Fibroblast of skin of back (primary cell): ENCODE measurements around the gene LZTS2. TPM values are rescaled to one million over a fixed set of nuclear protein-coding genes. Genes with fewer than 3 reads are reported as not detected.
"Not testable (repeated sequence)": the region's sequence is repeated elsewhere in the genome, so short reads cannot be mapped to it uniquely, and the experiment has no call there.

ENCODE experiments used
- DNase-seq: peaks from one replicate; pipeline ENCODE4 v3.0.0-alpha.2; 2013
- polyA plus RNA-seq, 2 experiments: library from polyadenylated mRNA; unstranded; fragments of 120-200 nt; gene quantifications; one replicate each; pipeline ENCODE4 v1.2.1, GENCODE V29; 2013; ENCODE audit not compliant: insufficient read length in 2 of 2

The LZTS2 gene, protein sequence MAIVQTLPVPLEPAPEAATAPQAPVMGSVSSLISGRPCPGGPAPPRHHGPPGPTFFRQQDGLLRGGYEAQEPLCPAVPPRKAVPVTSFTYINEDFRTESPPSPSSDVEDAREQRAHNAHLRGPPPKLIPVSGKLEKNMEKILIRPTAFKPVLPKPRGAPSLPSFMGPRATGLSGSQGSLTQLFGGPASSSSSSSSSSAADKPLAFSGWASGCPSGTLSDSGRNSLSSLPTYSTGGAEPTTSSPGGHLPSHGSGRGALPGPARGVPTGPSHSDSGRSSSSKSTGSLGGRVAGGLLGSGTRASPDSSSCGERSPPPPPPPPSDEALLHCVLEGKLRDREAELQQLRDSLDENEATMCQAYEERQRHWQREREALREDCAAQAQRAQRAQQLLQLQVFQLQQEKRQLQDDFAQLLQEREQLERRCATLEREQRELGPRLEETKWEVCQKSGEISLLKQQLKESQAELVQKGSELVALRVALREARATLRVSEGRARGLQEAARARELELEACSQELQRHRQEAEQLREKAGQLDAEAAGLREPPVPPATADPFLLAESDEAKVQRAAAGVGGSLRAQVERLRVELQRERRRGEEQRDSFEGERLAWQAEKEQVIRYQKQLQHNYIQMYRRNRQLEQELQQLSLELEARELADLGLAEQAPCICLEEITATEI
- polyA plus RNA-seq (2013, experiment 1 of 2; ENCODE audit: insufficient read length): 72.2 TPM
- 75.7 TPM for polyA plus RNA-seq (2013, experiment 2 of 2; ENCODE audit: insufficient read length)

DNA sequence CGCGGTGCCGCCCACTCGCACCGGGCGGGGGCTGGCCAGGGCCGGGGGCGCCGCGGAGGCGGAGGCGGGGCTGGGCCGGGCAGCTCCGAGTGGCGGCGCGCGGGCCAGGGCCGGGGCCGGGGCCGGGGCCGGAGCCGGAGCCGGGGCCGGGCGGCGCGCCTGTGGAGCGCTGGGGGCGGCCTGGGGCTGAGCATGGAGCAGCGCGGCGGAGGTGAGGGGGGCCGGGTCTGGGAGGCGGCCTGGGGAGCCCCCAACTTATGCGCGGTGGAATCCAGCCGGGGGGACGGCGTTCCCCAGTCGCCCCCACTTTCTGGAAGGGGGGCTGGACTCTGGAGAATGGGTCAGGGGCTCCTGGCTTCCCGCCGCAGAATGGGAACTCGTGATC lies at the start of gene LZTS2:
Gene LZTS2, plus strand, starts transcription at position 67 of the 385 bp plus-strand sequence. CDS start 2,731 bp downstream, outside the sequence.
- DNase-seq: no peak

- DNase-seq: no peak
Measured at GRCh38 chr10:100960251-100960650, 39.4 kb upstream of the LZTS2 start.

DNA sequence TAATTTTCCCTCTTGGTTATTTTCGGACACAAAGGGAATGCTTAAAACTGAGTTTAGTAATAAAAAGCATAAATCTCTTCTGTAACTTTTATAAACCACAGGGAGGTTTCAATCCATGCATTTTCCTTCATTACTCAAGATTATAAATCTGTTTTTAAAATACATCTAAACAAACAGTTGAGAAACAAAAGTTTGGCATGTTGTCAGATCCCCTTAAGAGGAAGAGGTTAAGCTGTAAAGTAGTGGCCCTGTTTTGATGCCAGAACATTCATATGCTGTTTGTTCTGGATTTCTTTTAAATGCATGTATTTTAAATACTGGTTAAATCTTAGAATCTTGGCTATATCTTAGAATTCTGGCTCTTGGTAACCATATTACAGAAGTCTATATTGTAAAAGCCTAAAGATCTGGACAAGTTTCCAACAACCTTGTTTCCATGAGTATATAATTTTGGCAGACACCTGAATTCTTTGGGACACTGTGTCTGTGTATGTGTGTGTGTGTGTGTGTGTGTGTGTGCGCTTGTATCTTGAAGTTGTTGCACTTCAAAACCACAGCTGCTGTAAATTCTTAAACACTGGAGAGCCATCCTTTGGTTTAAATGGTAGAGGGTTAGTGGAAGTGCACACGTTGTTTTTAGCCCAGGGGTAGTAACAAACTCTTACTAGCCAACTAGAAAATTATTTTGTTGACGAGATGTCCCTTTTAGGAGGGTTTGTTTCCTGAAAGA lies 37.1 kb upstream of the LZTS2 start:
- DNase-seq: no peak

DNA sequence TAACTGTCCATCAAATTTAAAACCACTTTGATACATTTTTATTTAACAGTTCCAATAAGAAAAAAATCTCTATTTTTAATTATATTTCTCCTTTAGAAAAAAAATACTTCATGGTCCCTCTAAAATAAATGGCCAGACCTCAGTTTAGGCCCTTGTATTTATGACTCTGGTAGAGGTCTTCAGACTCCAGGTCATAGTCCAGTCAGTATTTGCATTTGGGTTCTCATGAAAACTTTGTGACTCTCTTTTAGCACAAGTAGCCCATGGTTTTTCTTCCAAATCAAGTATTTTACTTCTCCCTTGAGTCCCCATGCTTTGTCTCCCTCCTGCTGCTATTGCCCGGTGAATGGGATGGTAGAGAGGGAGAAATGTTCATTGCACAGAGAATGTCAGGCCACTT lies 35.8 kb upstream of the LZTS2 start:
- DNase-seq: no peak

DNA sequence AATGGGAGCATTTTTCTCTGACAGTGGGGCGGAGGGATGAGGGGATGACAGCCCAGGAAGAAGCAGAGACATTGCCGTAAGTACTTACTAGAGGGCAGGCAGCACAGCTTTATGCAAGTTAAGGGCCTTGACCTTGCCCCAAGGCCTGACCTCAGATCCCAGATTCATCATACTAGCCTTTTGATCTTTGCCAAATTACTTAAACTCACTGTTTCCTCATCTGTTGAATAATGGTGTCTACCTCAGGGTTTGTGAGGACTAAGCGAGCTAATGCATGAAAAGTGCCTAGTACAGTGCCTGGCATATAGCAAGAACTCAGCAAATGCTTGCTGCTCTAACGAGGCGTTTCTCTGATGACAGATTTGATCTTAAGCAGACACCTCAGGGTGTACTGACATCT lies 33.8 kb upstream of the LZTS2 start:
- DNase-seq: no peak

DNA sequence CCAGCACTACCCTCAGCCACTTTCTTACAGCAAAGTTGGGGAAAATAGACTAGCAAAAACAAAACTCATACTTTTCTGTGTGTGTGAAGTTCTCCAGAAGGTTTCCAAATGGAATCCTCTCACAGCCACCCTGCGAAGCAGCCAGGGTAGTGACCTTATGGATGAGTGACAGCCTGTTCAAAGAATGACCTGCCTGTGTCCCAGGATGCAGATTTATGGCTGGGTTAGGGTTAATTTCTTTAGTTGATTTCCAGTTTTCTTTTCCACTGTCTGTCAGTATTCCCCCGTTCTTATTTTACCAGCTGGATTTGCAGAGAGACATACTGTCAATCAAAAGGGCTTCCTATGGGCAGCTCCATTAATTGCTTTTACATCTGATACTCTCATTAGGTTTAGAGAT lies 32.7 kb upstream of the LZTS2 start:
- DNase-seq: no peak

DNA sequence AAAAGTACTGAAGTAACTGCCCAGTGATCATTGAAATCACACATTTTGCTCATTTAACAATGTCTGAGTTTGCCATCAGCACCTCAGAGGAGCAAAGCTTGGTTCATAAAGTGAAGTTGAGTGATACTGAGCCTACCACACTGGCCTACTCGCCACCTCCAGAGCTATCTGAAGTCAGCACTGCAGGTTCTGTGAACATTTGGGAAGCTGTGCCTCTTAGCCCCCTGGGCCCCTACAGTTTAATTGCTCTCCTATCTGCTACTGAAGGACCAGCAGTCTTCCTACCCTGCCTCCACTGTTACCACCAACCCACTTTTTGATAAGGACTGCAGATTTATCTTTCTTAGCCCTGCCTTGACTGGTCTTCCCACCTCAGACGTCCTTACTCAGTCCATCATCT lies 32.3 kb upstream of the LZTS2 start:
- no peak for DNase-seq

- no peak for DNase-seq
Measured at GRCh38 chr10:100968062-100968736, 31.4 kb upstream of the LZTS2 start.

DNA sequence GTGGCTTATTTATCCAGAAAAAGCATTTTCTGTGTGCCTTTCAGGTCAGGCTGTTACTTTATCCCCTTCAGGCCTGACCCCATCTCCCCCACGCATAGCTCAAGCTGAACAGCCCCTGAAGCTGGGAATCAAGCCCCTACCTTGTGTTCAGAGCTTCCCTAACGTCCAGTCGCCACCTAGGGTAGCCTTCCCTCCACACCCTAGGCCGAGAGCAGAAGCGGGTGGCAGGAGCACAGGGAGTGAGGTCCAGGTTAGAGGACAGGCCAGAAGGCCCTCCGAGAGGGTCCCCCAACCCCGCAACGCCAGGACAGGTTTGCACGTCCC lies 30.8 kb upstream of the LZTS2 start:
- no peak for DNase-seq

DNA sequence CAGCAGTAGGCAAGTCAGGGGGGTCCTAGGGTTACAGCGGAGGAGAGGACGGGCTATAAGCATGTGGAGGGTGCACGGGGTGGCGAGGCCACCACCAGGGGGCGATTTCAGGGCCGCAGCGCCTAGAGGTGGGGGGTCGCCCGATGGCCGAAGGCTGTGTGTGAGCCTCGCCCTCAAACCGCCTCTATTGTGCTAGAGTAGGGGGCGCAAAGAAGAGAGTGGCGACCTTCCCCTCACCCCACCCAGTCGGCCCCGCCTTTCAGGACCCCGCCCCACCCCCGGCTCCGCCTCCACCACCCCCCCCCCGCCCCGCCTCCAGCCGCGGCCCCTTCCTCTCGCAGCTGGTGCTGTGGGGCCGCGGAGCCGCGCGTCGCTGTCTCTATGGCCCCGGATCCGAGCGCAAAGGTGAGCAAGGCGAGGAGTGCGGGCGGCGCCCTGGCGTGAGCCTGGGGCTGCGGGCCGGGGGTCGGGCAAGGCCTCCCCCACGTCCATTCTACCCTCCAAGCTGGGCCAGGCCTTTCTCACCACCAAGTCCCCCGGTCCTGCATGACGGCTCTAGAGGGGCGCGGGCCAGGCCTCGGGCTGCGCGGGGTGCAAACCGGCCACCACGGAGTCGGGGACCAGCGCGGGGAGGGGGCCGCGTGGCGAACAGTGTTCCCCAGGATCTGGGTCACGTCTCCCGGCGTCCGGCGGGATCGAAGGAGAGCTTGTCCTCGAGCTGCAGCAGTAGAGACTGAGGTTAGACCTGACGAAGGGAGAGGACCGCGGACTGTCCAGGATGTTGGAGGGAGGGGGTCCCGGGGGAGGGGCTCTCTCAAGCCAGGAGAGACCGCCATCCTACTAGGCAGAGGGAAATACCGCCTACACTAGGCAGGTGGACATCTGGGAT lies 30.2 kb upstream of the LZTS2 start, which contains the start of gene SEMA4G:
Gene SEMA4G, plus strand, starts transcription at position 318 of the 889 bp plus-strand sequence. CDS start 3,409 bp downstream, outside the sequence.
- peak; percentile 21 for DNase-seq

DNA sequence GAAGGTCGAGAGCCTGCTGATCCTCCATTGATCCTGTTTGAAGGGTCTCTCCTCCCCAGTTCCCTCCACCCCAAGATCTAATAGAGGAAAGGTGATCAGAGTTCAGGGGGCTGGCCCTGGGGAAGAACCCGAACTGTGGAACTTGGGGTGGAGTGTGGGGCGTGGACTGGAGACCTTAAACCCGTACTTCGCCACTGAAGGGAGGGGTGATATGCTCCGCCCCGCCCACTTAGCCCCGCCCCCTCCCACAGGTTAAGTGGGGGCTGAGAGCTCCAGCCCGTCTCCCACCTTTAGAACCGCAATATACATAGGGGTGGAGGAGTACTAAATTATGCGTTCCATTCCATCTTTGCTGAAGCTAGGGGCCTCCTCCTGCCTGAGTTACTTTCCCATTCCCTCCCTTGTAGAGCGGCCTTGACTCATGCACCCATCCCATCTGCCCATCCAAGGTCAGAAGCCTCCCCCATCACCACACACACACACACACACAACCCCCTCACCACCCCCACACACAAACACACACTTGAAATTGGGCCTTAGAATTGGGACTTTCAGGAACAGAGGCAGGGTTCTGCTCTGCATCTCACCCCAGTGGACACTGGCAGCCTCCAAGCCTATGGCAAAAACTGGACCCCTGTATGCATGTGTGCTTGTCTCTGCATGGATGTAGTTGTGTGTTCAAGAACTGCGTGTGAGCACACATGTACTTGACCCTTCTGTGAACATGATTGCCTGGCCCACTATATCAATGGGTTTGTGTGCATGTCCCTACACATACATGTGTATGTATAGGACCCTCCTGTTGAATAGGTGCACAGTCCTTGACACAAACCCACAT lies 29.3 kb upstream of the LZTS2 start:
- no peak for DNase-seq

DNA sequence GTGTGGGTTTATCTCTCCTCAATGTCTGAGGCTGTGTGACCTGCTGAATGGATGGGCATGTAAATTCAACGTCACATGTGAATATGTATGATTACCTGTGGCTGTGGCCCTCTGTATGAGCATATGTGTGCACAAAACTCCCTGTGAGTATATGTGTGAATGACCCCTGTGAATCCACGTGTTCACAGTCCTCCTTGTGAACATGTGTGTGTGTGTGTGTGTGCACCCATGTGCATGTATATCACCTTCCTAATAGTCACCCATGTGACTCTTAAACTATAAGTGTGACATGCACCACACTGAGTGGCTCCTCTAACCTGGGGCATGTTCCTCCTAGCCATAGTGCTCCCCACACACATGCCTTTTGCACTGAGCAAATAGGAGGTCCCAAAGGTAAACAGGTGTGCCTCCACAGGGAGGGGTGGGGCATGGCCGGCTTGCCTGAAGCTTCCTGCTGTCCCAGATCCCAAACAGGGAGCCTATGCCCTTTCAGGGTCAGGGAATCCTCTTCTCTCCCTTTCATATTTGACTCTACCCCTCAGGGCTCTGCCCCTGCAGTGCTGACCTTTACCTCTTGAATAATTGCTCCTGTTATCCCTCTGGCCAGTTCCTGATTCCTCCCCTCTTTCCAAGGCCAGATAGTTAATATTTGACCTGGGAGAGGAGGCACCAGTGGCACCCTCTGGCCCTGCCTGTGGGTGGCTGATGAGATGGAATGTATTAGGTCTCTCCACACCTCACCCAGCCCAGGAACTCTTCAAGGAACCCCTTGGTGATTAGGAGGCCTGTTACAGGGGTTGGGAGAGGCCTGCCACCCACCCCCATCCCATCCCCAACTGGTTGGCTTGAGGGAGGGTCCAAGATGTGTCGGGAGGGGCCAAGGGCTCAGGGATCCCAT lies 28.4 kb upstream of the LZTS2 start:
- no peak for DNase-seq

DNA sequence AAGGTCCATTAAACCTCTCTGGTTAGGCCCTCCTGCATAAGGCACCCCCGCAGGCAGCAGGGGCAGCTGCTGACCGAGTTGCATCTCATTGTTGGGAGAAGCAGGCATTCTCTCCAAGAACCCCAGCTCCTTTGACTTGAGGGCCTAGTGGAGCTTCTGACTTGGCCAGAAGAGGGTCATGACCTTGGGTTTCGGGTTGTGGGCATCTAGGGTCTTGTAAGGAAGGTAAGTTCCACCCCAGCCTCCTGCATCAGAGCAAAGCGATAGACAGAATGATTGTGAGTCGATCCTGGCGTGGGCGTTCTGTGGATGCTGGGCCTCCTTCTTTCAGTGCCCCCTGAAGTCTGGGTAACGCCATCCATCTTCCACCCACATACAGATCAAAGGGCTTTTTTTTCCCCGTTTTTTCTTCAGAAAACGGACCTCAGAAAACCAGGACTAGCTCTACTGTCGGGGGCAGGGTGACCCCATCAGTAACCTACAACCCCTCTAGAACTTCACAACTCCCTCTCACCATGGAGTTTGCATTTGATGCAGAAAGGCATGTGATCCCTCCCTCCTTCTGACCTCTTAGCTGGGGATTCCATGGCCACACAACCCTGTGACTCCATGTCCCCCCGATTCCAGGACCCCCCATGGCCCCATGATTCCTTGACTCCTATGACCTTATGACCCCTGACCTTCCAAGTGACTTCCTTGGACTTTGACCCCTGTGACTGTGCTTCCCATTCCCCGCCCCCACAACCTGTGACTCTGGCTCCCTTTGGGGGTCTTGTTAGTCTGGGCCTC lies 27.3 kb upstream of the LZTS2 start:
- DNase-seq: no peak

DNA sequence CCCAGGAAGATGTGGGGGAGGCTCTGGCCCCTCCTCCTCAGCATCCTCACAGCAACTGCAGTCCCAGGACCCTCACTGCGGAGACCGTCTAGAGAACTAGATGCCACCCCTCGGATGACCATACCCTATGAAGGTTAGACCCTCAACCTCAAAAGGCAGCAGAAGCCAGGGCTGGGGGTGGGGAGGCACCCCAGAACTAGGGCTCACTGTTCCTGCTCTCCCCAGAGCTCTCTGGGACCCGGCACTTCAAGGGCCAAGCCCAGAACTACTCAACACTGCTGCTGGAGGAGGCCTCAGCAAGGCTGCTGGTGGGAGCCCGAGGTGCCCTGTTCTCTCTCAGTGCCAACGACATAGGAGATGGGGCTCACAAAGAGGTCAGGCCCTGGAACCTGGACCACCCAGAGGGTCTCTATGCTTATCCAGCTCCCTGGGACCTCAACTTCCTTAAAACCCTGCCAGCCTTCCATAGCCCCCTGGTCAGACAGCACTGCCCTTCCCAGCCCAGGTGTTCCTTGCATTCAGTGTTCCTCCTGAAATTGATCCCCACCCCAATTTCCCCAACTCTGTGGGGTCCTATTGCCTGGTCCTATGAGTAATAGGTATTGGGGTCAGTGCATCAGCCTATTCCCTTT lies 26.6 kb upstream of the LZTS2 start:
- no peak for DNase-seq

- not testable (repeated sequence) for DNase-seq
Measured at GRCh38 chr10:100975397-100975796, 24.2 kb upstream of the LZTS2 start.

GRCh38 chr10:100976906-100977305 lies 22.7 kb upstream of the LZTS2 start:
- DNase-seq: no peak

DNA sequence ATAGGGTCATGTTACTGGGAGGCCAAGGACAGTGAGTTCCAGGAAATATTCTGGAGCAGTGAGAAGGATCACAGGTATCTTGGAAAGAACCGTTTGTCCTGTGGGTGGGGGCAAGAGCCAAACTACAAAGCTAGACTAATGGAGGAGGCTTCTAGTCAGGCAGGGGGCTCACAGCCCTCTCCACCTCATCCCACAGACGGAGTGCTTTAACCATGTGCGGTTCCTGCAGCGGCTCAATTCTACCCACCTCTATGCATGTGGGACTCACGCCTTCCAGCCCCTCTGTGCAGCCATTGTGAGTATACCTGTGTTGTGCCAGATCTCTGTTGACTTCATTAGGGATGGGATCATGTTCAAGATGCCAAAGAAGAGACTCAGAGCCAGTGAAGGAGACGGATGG lies 22.2 kb upstream of the LZTS2 start:
- no peak for DNase-seq
